Endothelial cell of umbilical vein (primary cell): ENCODE data around the gene GRID1. TPM values are rescaled to one million over a fixed set of nuclear protein-coding genes. Genes with fewer than 3 reads are reported as not detected.

Source experiments
- BruUV-seq: library from RNA; stranded (reverse); fragments of 400-500 nt; replicated peaks from 2 replicates; lab custom pipeline; 2021; lab: Mats Ljungman, UMichigan
- CTCF ChIA-PET: fragments of 300-600, 350-600 bp; sonication (Branson Sonifier 250); formaldehyde crosslinking; loops from one replicate; lab custom pipeline; 2021; ENCODE audit warnings: antibody characterized with exemption, inconsistent platforms; lab: Charles Lee
- POLR2A ChIA-PET: fragments of 300-600, 350-600 bp; sonication (Branson Sonifier 250); formaldehyde crosslinking; loops from one replicate; lab custom pipeline; 2021; ENCODE audit warnings: antibody characterized with exemption, inconsistent platforms; lab: Charles Lee
- DNase-seq: peaks from one replicate; pipeline ENCODE4 v3.0.0-alpha.2; 2011; ENCODE audit warnings: low read depth, low spot score
- FAIRE-seq: peaks from 2 replicates; lab custom pipeline; 2011; peaks lifted over from hg19 to GRCh38; lab: Jason Lieb, UNC
- H2AFZ ChIP-seq: 2 replicates; pipeline ENCODE4 v1.6.0; 2012; ENCODE audit warnings: low read depth, low read length, control low read depth, inconsistent platforms
- H3K27ac ChIP-seq: 2 replicates; pipeline ENCODE4 v1.5.1; 2011; ENCODE audit warnings: low read depth, mild to moderate bottlenecking, control low read depth, low read length, moderate library complexity; ENCODE audit not compliant: insufficient read depth
- H3K27me3 ChIP-seq, 2 experiments: 2 replicates each; pipeline versions ENCODE4 v1.6.0 to v1.6.1; 2011; ENCODE audit warnings: low read length in 2 of 2, mixed read lengths in 1 of 2; ENCODE audit not compliant: control insufficient read depth in 2 of 2, insufficient read depth in 2 of 2
- H3K36me3 ChIP-seq, 2 experiments: 2 replicates in 1 of 2; 3 replicates in 1 of 2; pipeline ENCODE4 v1.5.1; 2011; ENCODE audit warnings: low read length in 2 of 2, mild to moderate bottlenecking in 1 of 2, moderate library complexity in 1 of 2; ENCODE audit not compliant: control insufficient read depth in 2 of 2, insufficient read depth in 2 of 2; ENCODE audit errors: extremely low read depth in 1 of 2
- H3K4me1 ChIP-seq: 3 replicates; pipeline ENCODE4 v1.5.1; 2011; ENCODE audit warnings: mild to moderate bottlenecking, low read length; ENCODE audit not compliant: control insufficient read depth, insufficient read depth; ENCODE audit errors: extremely low read depth
- H3K4me2 ChIP-seq: 2 replicates; pipeline ENCODE4 v1.6.1; 2011; ENCODE audit warnings: low read length, control low read depth, mixed read lengths; ENCODE audit not compliant: insufficient read depth
- H3K4me3 ChIP-seq, 3 experiments: fragments of 200-600 bp in 1 of 3; sonication (generic), shearing (Covaris generic) in 1 of 3; replicated peaks in 1 of 3; 2 replicates each; pipeline ENCODE4 v1.5.1; 2011 to 2016; ENCODE audit warnings: control low read depth in 3 of 3, low read length in 3 of 3, mild to moderate bottlenecking in 2 of 3, inconsistent platforms in 1 of 3, low read depth in 1 of 3, moderate library complexity in 1 of 3; ENCODE audit not compliant: insufficient read depth in 1 of 3
- H3K79me2 ChIP-seq: 2 replicates; pipeline ENCODE4 v1.6.0; 2012; ENCODE audit warnings: low read length, inconsistent platforms; ENCODE audit not compliant: control insufficient read depth, insufficient read depth
- H3K9ac ChIP-seq: replicated peaks from 2 replicates; pipeline ENCODE3; 2011; ENCODE audit warnings: low read length, control low read depth; ENCODE audit not compliant: insufficient read depth; ENCODE audit errors: extremely low read depth
- H3K9me1 ChIP-seq: replicated peaks from 3 replicates; pipeline ENCODE4 v1.6.0; 2011; ENCODE audit warnings: mild to moderate bottlenecking, low read length; ENCODE audit not compliant: control insufficient read depth, insufficient read depth; ENCODE audit errors: extremely low read depth
- H3K9me3 ChIP-seq: replicated peaks from 2 replicates; pipeline ENCODE4 v1.5.1; 2012; ENCODE audit warnings: low read length, inconsistent platforms; ENCODE audit not compliant: control insufficient read depth, insufficient read depth
- H4K20me1 ChIP-seq: replicated peaks from 2 replicates; pipeline ENCODE3; 2011; ENCODE audit warnings: mild to moderate bottlenecking, low read length; ENCODE audit not compliant: control insufficient read depth, insufficient read depth; ENCODE audit errors: extremely low read depth
- FOS ChIP-seq: IDR thresholded peaks from 2 replicates; pipeline ENCODE4 v1.6.1; 2011; ENCODE audit warnings: mild to moderate bottlenecking, low read length, moderate library complexity, borderline replicate concordance; ENCODE audit not compliant: insufficient read depth
- GATA2 ChIP-seq: IDR thresholded peaks from 2 replicates; pipeline ENCODE4 v1.7.0; 2011; ENCODE audit warnings: low read depth, mild to moderate bottlenecking, moderate library complexity, mixed read lengths, low read length; ENCODE audit not compliant: insufficient read length, insufficient read depth
- JUN ChIP-seq: IDR thresholded peaks from 2 replicates; pipeline ENCODE4 v1.6.1; 2011; ENCODE audit warnings: borderline replicate concordance, low read depth; ENCODE audit not compliant: insufficient read length, insufficient read depth
- POLR2A ChIP-seq: IDR thresholded peaks from 2 replicates; pipeline ENCODE4 v1.6.1; 2012; ENCODE audit warnings: low read depth, mild to moderate bottlenecking, control low read depth, low read length
- POLR2AphosphoS5 ChIP-seq: IDR thresholded peaks from 2 replicates; pipeline ENCODE4 v1.6.1; 2012; ENCODE audit warnings: low read depth, mild to moderate bottlenecking, control low read depth, low read length, moderate library complexity; ENCODE audit not compliant: insufficient read depth
- dilution Hi-C: fragments of 300-500 bp; cut with MboI; formaldehyde crosslinking; loops from one replicate; pipeline ENCODE4 v1.15.0; 2019; ENCODE audit warnings: low sequenced_read_pairs; ENCODE audit not compliant: extremely low pct_ligation_motif_present
- intact Hi-C: fragments of 100-400 bp; cut with micrococcal nuclease; formaldehyde crosslinking; loops from one replicate; pipeline ENCODE4 v1.10.0; 2022
- polyA plus RNA-seq, 4 experiments: library from polyadenylated mRNA; depleted of rRNA in 3 of 4; stranded (reverse) in 3 of 4; unstranded in 1 of 4; fragments of >200 nt; gene quantifications; 2 replicates each; pipeline versions ENCODE4 v1.2.1 to v1.2.3, GENCODE V29; 2011 to 2012; ENCODE audit warnings: missing spikeins in 1 of 4
- total RNA-seq: library from RNA; stranded (reverse); gene quantifications from 2 replicates; pipeline ENCODE4 v1.2.3, GENCODE V29; 2021
- TF ChIP-seq, protein P1 (sequence below): IDR thresholded peaks from 2 replicates; pipeline ENCODE4 v1.6.1; 2011; ENCODE audit not compliant: insufficient read depth, insufficient read length
- TF ChIP-seq, protein P2 (sequence below), 2 donors: IDR thresholded peaks; 1 replicate in 1 of 2; 2 replicates in 1 of 2; pipeline ENCODE4 v1.5.1; 2011; ENCODE audit warnings: low read length in 2 of 2, mild to moderate bottlenecking in 2 of 2, moderate library complexity in 2 of 2, control low read depth in 1 of 2, inconsistent platforms in 1 of 2, low read depth in 1 of 2; ENCODE audit not compliant: insufficient read depth in 1 of 2; ENCODE audit errors: extremely low read depth in 1 of 2

GRID1 gene
- total and polyA plus RNA-seq, 2 donors (not counting 3 experiments of a cell fraction or from before 2014, with no cell fraction given): not detected

DNA sequence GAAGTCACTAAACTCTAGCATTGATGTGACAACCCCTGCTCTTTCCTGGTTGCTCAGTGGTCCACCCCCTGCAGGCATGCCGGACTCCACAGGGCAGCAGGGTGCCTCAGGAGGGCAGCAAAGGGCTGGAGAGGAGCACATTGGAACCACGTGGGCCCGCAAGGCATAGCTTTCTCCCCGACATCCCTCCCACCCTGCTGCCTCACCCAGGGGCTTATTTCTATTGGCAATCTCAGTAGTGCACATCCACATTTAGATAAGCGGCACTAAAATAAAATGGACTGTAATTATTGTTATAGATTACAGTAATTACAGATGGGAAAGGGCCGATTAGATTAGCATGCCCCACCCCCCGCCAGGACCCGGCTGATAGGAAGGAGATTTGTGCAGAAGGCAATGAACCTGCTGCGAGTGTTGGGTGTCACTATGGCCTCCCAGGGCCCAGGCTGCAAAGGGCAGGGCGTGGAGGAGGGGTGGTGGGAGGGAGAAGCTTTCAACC lies 580.1 kb downstream of the GRID1 start:
- H3K9me1 ChIP-seq: no peaks in the 10 kb centered on the region
- intact Hi-C loops (no loop called here), dilution Hi-C loops (no loop called here)
- peaks cover 3% of the 10 kb centered on the region for H3K9me3 ChIP-seq
- no peaks in the 10 kb centered on the region for H3K36me3 ChIP-seq
- DNase-seq: no peak
- H3K4me3 ChIP-seq: no peak overlapping the region
- TF ChIP-seq GATA2 (no peak), FOS (no peak), POLR2A (no peak)
- TF ChIP-seq, protein P1, sequence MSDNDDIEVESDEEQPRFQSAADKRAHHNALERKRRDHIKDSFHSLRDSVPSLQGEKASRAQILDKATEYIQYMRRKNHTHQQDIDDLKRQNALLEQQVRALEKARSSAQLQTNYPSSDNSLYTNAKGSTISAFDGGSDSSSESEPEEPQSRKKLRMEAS: no peak
- H3K79me2 ChIP-seq: no peaks in the 10 kb centered on the region
- no peaks in the 10 kb centered on the region for H4K20me1 ChIP-seq
- no peaks in the 10 kb centered on the region for H3K27me3 ChIP-seq
- POLR2A ChIA-PET: no interaction called here
- H3K4me2 ChIP-seq: no peak overlapping the region
- no peak overlapping the region for H3K27ac ChIP-seq
- CTCF ChIA-PET: no interaction called here
- H3K9ac ChIP-seq: no peak overlapping the region
- no TSS peak for BruUV-seq
- H3K4me1 ChIP-seq: no peaks in the 10 kb centered on the region
- no peak overlapping the region for H2AFZ ChIP-seq
- no peak for FAIRE-seq

DNA sequence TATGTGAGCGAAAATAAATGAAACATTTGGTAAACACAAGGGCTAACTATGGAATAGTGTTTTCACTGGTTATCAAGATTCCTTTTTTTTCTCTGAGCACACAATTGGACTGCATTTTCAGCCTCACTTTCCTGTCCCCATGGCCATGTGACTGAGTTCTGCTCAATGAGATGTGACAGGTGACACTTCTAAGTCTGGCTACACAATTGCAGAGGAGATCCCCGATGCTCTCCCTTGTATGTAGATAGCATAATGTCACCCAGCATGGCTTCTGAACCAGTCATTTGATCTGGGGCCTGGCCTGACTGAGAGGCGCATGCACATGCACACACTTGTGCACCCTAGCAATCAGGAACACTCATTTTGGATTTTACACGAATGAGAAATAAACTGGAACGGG lies 581.8 kb downstream of the GRID1 start:
- no peaks in the 10 kb centered on the region for H3K79me2 ChIP-seq
- no peak for FAIRE-seq
- TF ChIP-seq, protein P2, sequence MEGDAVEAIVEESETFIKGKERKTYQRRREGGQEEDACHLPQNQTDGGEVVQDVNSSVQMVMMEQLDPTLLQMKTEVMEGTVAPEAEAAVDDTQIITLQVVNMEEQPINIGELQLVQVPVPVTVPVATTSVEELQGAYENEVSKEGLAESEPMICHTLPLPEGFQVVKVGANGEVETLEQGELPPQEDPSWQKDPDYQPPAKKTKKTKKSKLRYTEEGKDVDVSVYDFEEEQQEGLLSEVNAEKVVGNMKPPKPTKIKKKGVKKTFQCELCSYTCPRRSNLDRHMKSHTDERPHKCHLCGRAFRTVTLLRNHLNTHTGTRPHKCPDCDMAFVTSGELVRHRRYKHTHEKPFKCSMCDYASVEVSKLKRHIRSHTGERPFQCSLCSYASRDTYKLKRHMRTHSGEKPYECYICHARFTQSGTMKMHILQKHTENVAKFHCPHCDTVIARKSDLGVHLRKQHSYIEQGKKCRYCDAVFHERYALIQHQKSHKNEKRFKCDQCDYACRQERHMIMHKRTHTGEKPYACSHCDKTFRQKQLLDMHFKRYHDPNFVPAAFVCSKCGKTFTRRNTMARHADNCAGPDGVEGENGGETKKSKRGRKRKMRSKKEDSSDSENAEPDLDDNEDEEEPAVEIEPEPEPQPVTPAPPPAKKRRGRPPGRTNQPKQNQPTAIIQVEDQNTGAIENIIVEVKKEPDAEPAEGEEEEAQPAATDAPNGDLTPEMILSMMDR (IDR thresholded peaks at IDR 0.05; ENCODE audit: extremely low read depth in 1 of 2, insufficient read depth in 1 of 2, low read depth in 1 of 2, low read length in 2 of 2): no peak
- TF ChIP-seq JUN (no peak), FOS (no peak), POLR2A (no peak), POLR2AphosphoS5 (no peak), GATA2 (no peak)
- TF ChIP-seq, protein P1: no peak
- CTCF ChIA-PET: no interaction called here
- no peaks in the 10 kb centered on the region for H4K20me1 ChIP-seq
- no peak overlapping the region for H2AFZ ChIP-seq
- peaks cover 3% of the 10 kb centered on the region for H3K9me3 ChIP-seq
- no peaks in the 10 kb centered on the region for H3K36me3 ChIP-seq
- dilution Hi-C loops (no loop called here), intact Hi-C loops (no loop called here)
- H3K27me3 ChIP-seq: no peaks in the 10 kb centered on the region
- no peak overlapping the region for H3K27ac ChIP-seq
- no TSS peak for BruUV-seq
- no peak for DNase-seq
- H3K9ac ChIP-seq: no peak overlapping the region
- no peaks in the 10 kb centered on the region for H3K4me1 ChIP-seq
- no peak overlapping the region for H3K4me2 ChIP-seq
- H3K4me3 ChIP-seq: no peak overlapping the region
- no peaks in the 10 kb centered on the region for H3K9me1 ChIP-seq
- POLR2A ChIA-PET: no interaction called here
